ENCODE measurements around the gene IFI27L1. TPM values are rescaled to one million over a fixed set of nuclear protein-coding genes. Genes with fewer than 3 reads are reported as not detected.
A peak's percentile ranks its signal among the peaks of the same experiment; 100 is the strongest.

Gene IFI27L1
- polyA plus RNA-seq, 4 donors, result 21.7 to 36.1 (median 27.0) TPM

- DNase-seq (ENCODE audit: low read depth in 4 of 4, low spot score in 3 of 4), result no peak
These were observed 32.4 kb downstream of the IFI27L1 start for GRCh38 chr14:94113490-94113889.

- DNase-seq (ENCODE audit: low read depth in 4 of 4, low spot score in 3 of 4), result no peak
These were observed 32.9 kb downstream of the IFI27L1 start for GRCh38 chr14:94113908-94114588.

DNA sequence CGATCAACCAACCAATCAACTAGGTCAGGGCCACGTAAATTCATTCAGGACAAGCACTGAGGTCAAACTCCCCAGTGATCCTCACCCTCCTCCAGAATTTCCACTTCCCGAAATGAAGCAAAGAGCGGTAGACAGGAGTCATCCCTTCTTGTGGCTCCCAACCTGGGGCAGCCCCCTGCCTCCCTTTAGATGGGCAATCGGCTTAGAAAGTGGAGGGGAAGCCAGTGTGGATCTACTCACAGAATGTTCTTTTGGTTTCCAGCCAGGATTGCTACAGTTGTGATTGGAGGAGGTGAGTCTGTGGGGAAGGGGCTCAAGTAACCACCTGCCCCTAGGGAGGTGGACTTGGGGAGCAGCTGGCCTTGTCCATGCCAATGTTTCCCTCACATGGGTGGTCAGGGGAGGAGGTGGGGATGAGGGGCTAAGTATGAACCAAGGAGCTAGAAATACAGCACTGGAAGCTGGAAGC is 33.5 kb downstream of the IFI27L1 start:
- DNase-seq (ENCODE audit: low read depth in 4 of 4, low spot score in 3 of 4), result no peak

- no peak for DNase-seq (ENCODE audit: low read depth in 4 of 4, low spot score in 3 of 4)
These were observed 34.0 kb downstream of the IFI27L1 start for GRCh38 chr14:94115058-94115591.

DNA sequence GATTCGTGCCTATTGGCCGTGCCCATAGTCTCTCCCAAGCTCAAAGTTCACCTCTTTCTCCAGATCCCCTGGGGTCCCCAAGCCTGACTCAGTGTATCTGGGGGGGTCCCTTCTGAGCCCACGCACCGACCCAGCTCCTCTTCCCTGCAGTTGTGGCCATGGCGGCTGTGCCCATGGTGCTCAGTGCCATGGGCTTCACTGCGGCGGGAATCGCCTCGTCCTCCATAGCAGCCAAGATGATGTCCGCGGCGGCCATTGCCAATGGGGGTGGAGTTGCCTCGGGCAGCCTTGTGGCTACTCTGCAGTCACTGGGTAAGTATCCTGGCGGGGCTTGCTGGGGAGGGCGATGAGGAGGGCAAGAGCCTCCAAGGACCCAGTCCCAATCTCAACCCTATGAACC is 34.5 kb downstream of the IFI27L1 start:
- DNase-seq (ENCODE audit: low read depth in 4 of 4, low spot score in 3 of 4), result no peak

- DNase-seq (ENCODE audit: low read depth in 4 of 4, low spot score in 3 of 4), result no peak
These were observed 35.6 kb downstream of the IFI27L1 start for GRCh38 chr14:94116701-94117100.

GRCh38 chr14:94117856-94118255 is 36.7 kb downstream of the IFI27L1 start:
- DNase-seq (ENCODE audit: low read depth in 4 of 4, low spot score in 3 of 4), result no peak

DNA sequence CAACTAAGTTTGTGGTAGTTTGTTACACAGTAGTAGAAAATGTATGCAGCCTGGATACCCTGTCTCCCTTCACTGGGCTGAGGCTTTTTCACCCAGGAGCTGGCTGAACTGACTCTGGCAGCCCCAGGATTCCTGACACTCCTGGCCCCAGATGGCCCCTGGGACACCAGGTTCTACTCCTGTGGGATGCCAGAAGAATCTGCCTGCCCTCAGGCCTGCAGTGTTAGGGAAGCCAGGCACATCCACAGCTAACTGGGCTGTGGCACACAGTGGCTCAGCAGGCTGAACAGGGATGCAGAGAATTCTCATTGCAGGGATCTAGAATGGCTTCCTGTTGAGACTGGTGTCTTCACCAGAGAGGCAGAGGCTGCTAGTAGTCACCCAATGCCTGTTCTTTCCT is 38.0 kb downstream of the IFI27L1 start:
- no peak for DNase-seq (ENCODE audit: low read depth in 4 of 4, low spot score in 3 of 4)

- DNase-seq (ENCODE audit: low read depth in 4 of 4, low spot score in 3 of 4), result no peak
These were observed 39.7 kb downstream of the IFI27L1 start for GRCh38 chr14:94120667-94121340.

GRCh38 chr14:94121485-94121884 is 40.4 kb downstream of the IFI27L1 start:
- DNase-seq (ENCODE audit: low read depth in 4 of 4, low spot score in 3 of 4), result no peak

- no peak for DNase-seq (ENCODE audit: low read depth in 4 of 4, low spot score in 3 of 4)
These were observed 41.3 kb downstream of the IFI27L1 start for GRCh38 chr14:94122438-94122837.

DNA sequence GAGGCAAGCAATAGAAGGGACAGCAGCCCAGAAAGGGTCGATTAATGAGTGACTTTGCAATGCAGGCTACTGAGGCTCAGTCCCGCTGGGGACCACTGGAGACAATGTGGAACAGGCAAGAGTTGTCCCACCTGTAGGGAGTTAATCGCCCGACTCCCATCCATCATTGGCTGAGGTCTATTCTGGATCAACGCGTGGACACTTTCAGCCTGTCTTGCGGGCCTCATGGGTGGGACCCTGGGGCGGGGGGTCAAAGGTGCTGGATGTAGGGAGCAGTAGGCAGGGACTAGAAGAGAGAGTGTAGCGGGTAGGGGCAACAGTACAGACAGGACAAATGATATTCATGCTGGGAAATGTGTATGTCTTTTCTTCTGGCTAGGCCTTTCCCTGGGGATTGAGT is 42.2 kb downstream of the IFI27L1 start:
- no peak for DNase-seq (ENCODE audit: low read depth in 4 of 4, low spot score in 3 of 4)

- DNase-seq (ENCODE audit: low read depth in 4 of 4, low spot score in 3 of 4), result no peak
These were observed 42.8 kb downstream of the IFI27L1 start for GRCh38 chr14:94123868-94124267.

DNA sequence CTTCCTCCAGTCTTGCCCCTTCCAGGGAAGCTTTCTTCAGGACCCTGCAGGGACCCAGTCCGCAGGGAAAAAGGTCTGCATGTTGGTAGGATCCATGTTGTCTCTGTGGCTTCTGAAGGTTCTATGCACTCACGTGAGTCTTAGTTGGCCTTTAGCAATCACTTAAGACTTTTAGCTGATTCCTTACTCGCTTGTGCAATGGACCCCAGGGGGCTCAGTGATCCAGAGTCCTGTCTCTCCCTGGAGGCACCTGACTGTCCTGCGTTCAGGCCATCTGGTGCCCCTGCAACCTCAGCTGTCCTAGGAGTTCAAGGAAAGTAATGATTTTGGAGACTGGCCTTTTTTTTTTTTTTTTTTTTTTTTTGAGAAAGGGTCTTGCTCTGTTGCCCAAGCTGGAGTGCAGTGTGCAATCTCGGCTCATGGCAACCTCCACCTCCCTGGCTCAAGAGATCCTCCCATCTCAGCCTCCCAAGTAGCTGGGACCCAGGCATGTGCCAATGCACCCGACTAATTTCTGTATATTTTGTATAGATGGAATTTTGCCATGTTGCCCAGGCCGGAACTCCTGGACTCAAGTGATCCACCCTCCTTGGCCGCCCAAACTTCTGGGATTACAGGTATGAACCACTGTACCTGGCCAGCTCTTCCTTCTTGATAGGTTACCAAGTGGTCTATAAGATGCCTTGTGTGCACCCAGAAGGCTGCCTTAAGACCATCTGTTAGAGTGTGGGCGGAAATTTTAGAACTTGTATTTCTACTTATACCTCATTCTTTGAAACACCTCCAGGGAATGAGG is 43.7 kb downstream of the IFI27L1 start:
- DNase-seq (ENCODE audit: low read depth in 4 of 4, low spot score in 3 of 4), result no peak

GRCh38 chr14:94125659-94126418 is 44.7 kb downstream of the IFI27L1 start:
- no peak for DNase-seq (ENCODE audit: low read depth in 4 of 4, low spot score in 3 of 4)

DNA sequence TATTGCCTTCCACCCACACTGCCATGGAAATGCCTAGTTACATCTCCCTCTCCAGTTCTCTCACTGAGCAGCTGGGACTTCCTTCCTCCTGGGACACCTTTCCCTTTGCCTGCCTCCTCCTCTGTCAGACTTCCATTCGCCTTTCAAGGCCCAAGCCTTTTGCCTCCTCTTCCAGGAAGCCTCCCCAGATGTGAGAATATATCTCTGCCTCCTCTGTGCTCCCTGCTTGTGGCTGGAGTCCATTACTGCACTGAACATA is 45.2 kb downstream of the IFI27L1 start:
- no peak for DNase-seq (ENCODE audit: low read depth in 4 of 4, low spot score in 3 of 4)

DNA sequence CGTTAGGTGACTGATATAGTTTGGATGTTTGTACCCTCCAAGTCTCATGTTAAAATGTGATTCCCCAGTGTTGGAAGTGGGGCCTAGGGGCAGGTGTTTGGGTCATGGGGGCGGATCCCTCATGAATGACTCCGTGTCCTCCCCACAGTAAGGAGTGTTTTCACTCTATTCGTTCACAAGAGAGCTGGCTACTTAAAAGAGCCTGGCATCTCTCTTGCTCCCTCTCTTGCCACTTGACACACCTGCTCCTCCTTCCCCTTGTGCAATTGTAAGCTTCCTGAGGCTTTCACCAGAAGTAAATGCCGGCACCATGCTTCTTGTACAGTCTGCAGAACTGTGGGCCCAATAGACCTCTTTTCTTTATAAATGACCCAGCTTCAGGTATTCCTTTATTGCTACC is 45.7 kb downstream of the IFI27L1 start:
- DNase-seq (ENCODE audit: low read depth in 4 of 4, low spot score in 3 of 4), result no peak

GRCh38 chr14:94127330-94127729 is 46.2 kb downstream of the IFI27L1 start:
- no peak for DNase-seq (ENCODE audit: low read depth in 4 of 4, low spot score in 3 of 4)

DNA sequence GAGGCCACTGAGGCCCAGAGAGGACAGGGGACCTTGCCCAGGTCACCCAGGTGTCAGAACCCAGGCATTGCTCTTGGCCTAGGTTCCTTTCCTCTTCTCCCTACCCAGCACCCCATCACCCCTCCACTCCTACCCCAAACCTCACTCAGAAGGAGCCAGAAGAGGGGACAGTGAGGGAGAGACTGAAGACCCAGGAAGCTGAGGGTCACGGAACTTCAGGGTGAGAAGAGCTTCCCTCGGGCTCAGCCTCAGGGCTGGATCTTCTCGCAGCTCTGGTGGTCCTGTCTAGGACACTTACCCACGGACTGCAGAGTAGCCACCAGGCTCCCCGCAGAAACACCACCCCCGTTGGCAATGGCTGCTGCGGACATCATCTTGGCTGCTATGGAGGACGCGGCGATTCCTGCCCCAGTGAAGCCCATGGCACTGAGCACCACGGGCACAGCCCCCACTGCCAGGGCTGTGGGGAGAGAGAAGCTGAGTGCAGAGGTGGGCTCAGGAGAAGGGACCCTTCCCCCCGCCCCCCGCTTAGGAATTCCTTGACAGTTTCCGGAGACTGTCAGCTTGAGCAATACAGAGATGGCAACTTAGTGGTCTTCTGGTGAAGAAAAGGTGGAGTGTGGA is 47.2 kb downstream of the IFI27L1 start:
- DNase-seq (ENCODE audit: low read depth in 4 of 4, low spot score in 3 of 4), result no peak

DNA sequence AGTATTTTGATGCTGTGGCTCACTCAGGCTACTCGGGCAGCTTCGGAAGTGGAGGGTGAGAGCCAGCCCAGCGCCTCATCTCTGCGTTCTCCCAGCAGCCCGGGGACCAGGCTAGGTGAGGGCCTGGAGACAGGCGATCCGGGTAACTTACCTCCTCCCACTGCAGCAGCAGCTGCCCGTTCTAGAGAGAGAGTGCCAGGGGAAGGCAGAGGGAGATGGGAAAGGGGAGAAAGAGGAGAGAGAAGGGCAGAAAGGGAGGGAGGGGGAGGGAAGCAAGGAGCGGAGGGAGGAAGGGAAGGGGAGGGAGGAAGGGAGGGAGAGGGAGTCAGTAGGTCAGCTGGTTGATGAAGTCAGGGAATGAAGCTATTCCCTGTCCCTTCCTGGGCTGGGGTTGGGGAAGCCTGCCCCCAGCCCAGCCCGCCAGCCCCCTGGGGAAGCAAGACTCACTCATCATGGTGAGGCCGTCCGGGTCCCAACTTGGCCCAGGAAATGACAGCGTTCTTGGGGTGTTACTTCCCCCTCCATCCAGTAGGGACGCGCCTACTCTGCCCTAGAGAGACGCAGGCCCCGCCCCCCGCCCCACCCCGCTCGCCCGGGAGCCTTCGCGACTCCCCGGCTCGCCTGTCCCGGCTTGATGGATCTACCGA is 48.1 kb downstream of the IFI27L1 start, which contains the start of gene IFI27L2:
TSS of gene IFI27L2 (minus strand) at position 494 of the 647 bp plus-strand sequence. CDS start at position 454, 40 bp downstream.
- peak; percentile 42 to 66 (median 53) for DNase-seq (ENCODE audit: low read depth in 4 of 4, low spot score in 3 of 4)

Data from left renal pelvis (tissue), 4 donors.